Left ventricle myocardium inferior (tissue), 1 donor: ENCODE measurements around the gene PEX16. TPM values are rescaled to one million over a fixed set of nuclear protein-coding genes. Genes with fewer than 3 reads are reported as not detected.

Experiments used
- DNase-seq: peaks from one replicate; pipeline ENCODE4 v3.0.0-alpha.2; 2020
- H3K27ac ChIP-seq: fragments of 200-600 bp; replicated peaks from 2 replicates; pipeline ENCODE4 v1.8.0; 2021
- H3K27me3 ChIP-seq: fragments of 200-600 bp; 2 replicates; pipeline ENCODE4 v1.8.0; 2021; ENCODE audit warnings: low read depth
- H3K36me3 ChIP-seq: fragments of 200-600 bp; 2 replicates; pipeline ENCODE4 v1.8.0; 2021
- H3K4me1 ChIP-seq: fragments of 200-600 bp; 2 replicates; pipeline ENCODE4 v1.8.0; 2021
- H3K4me3 ChIP-seq: fragments of 200-600 bp; 2 replicates; pipeline ENCODE4 v1.8.0; 2021; ENCODE audit warnings: mild to moderate bottlenecking, moderate library complexity
- H3K9me3 ChIP-seq: fragments of 200-600 bp; replicated peaks from 2 replicates; pipeline ENCODE4 v1.8.0; 2021
- CTCF ChIP-seq: fragments of 200-600 bp; IDR thresholded peaks from 2 replicates; pipeline ENCODE4 v1.8.0; 2021; ENCODE audit warnings: antibody characterized with exemption, mild to moderate bottlenecking, borderline replicate concordance
- intact Hi-C: fragments of 100-400 bp; cut with micrococcal nuclease; formaldehyde crosslinking; loops from one replicate; pipeline ENCODE4 v1.11.0; 2022
- total RNA-seq: library from RNA; stranded (reverse); fragmentation: NEBNext Ultra II Directional; extraction: Animal tissue kit (Norgen Biotek cat#: 25700); gene quantifications from one replicate; pipeline ENCODE4 v1.2.1, GENCODE V29; 2021
- donor health status: DM: no; HTN: yes; CAD: no; lungs with severe emphysema.

Gene PEX16
- total RNA-seq, 1 donor from 2014 or later: 10.9 TPM

GRCh38 chr11:45880772-45881570 is 36.7 kb downstream of the PEX16 start:
- Histone ChIP-seq H3K36me3 (peaks cover 60% of the 10 kb centered on the region), H3K9me3 (no peaks in the 10 kb centered on the region), H3K27me3 (no peaks in the 10 kb centered on the region), H3K4me3 (no peak overlapping the region), H3K4me1 (peaks cover 33% of the 10 kb centered on the region), H3K27ac (no peak overlapping the region)
- TF ChIP-seq CTCF: no peak
- DNase-seq: no peak
- intact Hi-C loops: no loop called here

GRCh38 chr11:45879803-45880686 is 37.6 kb downstream of the PEX16 start:
- Histone ChIP-seq H3K36me3 (peaks cover 70% of the 10 kb centered on the region), H3K4me1 (peaks cover 36% of the 10 kb centered on the region), H3K27me3 (no peaks in the 10 kb centered on the region), H3K27ac (no peak overlapping the region), H3K9me3 (no peaks in the 10 kb centered on the region), H3K4me3 (no peak overlapping the region)
- intact Hi-C loops: no loop called here
- DNase-seq: no peak
- TF ChIP-seq CTCF: no peak

- intact Hi-C loops: no loop called here
- no peak overlapping the region for H3K27ac ChIP-seq
- TF ChIP-seq CTCF: no peak
- DNase-seq: no peak
- peaks cover 92% of the 10 kb centered on the region for H3K36me3 ChIP-seq
- H3K4me1 ChIP-seq: peaks cover 36% of the 10 kb centered on the region
- H3K4me3 ChIP-seq: no peak overlapping the region
- H3K9me3 ChIP-seq: no peaks in the 10 kb centered on the region
- no peaks in the 10 kb centered on the region for H3K27me3 ChIP-seq
Measured at GRCh38 chr11:45877845-45878244, 39.8 kb downstream of the PEX16 start.

GRCh38 chr11:45877221-45877620 is 40.5 kb downstream of the PEX16 start:
- DNase-seq: no peak
- no peak for TF ChIP-seq CTCF
- Histone ChIP-seq H3K4me1 (peaks cover 36% of the 10 kb centered on the region), H3K27ac (peak overlapping the region; percentile 55), H3K4me3 (no peak overlapping the region), H3K27me3 (no peaks in the 10 kb centered on the region), H3K9me3 (no peaks in the 10 kb centered on the region), H3K36me3 (peaks cover 91% of the 10 kb centered on the region)
- intact Hi-C loops: no loop called here

GRCh38 chr11:45876401-45876800 is 41.3 kb downstream of the PEX16 start:
- Histone ChIP-seq H3K27me3 (no peaks in the 10 kb centered on the region), H3K36me3 (peaks cover 91% of the 10 kb centered on the region), H3K27ac (peak overlapping the region; percentile 55), H3K4me1 (peaks cover 32% of the 10 kb centered on the region), H3K9me3 (no peaks in the 10 kb centered on the region), H3K4me3 (no peak overlapping the region)
- intact Hi-C loops: no loop called here
- TF ChIP-seq CTCF: no peak
- peak; percentile 38 for DNase-seq
